Gastroesophageal sphincter (tissue), 3 donors: ENCODE measurements around the gene UBE2L6.

Experiments used
- CTCF ChIP-seq, 4 experiments: fragments of 200-600 bp in 2 of 4; fragments of 450-650 bp in 2 of 4; sonication (generic) in 1 of 4; IDR thresholded peaks; one replicate each; pipeline ENCODE4 v1.5.1; 2017 to 2019; ENCODE audit warnings: antibody characterized with exemption in 4 of 4, mild to moderate bottlenecking in 2 of 4, moderate library complexity in 2 of 4
- POLR2AphosphoS5 ChIP-seq: sonication (generic); formaldehyde crosslinking; IDR thresholded peaks from one replicate; pipeline ENCODE4 v1.6.1; 2017; ENCODE audit warnings: antibody characterized with exemption

GRCh38 chr11:57615308-57615707, 47.8 kb upstream of the UBE2L6 start:
- TF ChIP-seq POLR2AphosphoS5 (no peak), CTCF (IDR thresholded peaks at IDR 0.05) (no peak)
